T47D (cell line): Measurements from ENCODE around the gene LYPD6B.

Experiments
- DNase-seq, 2 experiments: peaks; one replicate each; pipeline versions ENCODE4 v3.0.0 to v3.0.0-alpha.2; 2011 to 2012; ENCODE audit warnings: low read depth in 1 of 2, low spot score in 1 of 2
- JUND ChIP-seq: IDR thresholded peaks from 2 replicates; pipeline ENCODE4 v1.6.1; 2012; ENCODE audit warnings: low read depth
- in situ Hi-C: cut with HindIII; loops from 2 replicates; pipeline ENCODE4 v1.10.0; 2016; ENCODE audit warnings: low sequenced_read_pairs, low pct_unique_long_range_greater_than_20kb

LYPD6B gene

GRCh38 chr2:149018981-149019380 lies 19.5 kb upstream of the LYPD6B start:
- in situ Hi-C loops, result no loop called here
- no peak for DNase-seq
- no peak for TF ChIP-seq JUND

GRCh38 chr2:149019768-149020167 lies 18.7 kb upstream of the LYPD6B start:
- TF ChIP-seq JUND, result no peak

GRCh38 chr2:149020432-149020851 lies 18.1 kb upstream of the LYPD6B start:
- in situ Hi-C loops, result no loop called here
- DNase-seq, result peak in 1 of 2 experiments; percentile 90
- TF ChIP-seq JUND, result peak; percentile 72; the same call in 1 of the 2 replicates

More at GRCh38 chr2:149019768-149020167, 18.7 kb upstream of the LYPD6B start:
- peak in 1 of 2 experiments; percentile 47 for DNase-seq
- in situ Hi-C loops, result no loop called here

DNA sequence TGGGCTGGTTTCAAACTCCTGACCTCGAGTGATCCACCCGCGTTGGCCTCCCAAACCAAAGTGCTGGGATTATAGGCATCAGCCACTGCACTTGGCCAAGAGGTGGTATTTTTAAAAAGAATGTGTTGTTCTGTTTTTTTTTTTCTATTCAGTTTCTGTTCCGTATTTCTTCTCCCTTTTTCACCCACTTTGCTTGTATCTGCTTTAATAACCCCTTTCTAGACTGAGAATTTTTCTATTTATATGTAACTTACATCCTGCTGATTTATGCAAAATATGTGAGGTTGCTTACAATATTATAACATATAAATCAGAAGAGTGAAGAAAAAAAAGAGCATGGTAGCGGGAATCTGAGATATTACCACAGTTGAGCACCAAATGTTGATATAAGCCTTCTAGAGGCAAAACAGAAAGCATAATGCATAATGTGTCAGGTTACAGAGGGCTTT lies 17.2 kb upstream of the LYPD6B start:
- TF ChIP-seq JUND, result no peak
- in situ Hi-C loops, result no loop called here
- DNase-seq, result no peak

GRCh38 chr2:149021761-149022160 lies 16.7 kb upstream of the LYPD6B start:
- no peak for TF ChIP-seq JUND
- in situ Hi-C loops, result no loop called here
- no peak for DNase-seq

DNA sequence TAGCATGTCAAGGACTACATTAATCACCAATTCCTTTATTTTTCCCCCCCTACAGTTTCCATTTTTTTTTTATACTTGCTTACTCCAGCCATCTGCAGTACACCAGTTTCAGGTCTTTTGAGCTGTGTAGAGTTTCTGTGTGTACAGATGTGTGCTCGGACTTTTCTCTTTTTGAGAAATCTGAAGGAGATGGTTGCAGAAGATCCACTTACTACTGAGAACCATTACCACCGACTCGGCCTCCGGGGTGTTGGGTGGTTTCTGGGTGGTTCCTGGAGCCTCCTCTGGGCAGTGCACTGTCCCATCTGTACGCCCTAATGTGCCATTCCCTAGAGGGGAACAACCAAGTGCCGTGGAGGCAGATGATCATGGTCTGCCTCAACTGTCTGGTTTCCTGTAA lies 15.4 kb upstream of the LYPD6B start:
- no peak for DNase-seq
- TF ChIP-seq JUND, result no peak
- in situ Hi-C loops, result no loop called here

DNA sequence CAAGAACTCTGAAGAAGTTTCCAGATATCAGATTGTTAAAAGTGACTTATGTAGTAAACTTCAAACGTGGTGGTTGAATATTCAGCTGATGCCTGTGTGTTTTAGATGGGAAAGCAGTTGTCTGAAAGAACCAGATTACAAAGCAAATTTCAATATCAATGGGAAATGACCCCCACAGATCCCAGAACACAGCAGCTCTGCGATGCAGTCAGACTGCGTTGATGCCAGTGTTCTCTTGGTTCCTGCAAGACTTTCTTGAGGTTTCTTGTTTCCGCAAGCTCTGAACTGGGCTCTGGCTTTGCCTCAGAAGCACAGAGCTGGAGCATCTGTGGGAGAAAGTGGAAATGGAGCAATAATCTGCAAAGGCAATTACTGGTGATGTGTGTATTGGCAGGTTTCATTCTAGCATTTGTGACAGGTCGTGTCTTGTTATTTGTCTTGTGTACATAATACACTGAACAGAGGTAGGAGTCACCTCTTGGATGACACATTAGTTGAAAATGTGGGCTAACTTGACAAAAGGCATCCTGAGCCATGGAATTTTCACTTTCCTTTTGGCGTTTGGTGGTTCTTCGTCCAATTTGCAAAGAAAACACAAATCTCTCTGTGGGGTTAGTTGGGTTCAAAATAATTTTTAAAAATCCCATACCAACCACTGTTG lies 10.8 kb upstream of the LYPD6B start:
- peak; percentile 81 for TF ChIP-seq JUND
- in situ Hi-C loops, result no loop called here
- peak in 1 of 2 experiments; percentile 86 for DNase-seq

GRCh38 chr2:149028377-149028776 lies 10.1 kb upstream of the LYPD6B start:
- no peak for TF ChIP-seq JUND
- DNase-seq, result no peak
- in situ Hi-C loops, result no loop called here

DNA sequence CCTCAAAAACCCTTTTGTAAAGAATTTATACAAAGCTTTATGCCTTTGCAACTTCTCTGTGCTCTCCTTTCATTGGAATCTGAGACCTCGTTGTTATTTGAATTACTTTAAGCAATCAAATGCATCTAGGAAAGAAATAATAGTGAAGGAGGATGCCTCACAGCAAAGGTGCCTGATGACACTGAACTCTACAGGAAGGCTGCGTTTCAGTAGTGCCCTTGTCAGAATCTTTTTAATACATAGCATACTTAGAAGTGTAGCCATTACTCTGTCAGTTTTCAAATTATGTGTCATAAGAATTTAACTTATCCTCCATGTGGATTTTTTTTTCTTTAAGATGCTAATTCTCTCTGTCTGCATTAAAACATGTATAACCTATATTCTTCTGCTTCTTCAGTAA lies 9.6 kb upstream of the LYPD6B start:
- in situ Hi-C loops, result no loop called here
- TF ChIP-seq JUND, result no peak
- DNase-seq, result no peak

DNA sequence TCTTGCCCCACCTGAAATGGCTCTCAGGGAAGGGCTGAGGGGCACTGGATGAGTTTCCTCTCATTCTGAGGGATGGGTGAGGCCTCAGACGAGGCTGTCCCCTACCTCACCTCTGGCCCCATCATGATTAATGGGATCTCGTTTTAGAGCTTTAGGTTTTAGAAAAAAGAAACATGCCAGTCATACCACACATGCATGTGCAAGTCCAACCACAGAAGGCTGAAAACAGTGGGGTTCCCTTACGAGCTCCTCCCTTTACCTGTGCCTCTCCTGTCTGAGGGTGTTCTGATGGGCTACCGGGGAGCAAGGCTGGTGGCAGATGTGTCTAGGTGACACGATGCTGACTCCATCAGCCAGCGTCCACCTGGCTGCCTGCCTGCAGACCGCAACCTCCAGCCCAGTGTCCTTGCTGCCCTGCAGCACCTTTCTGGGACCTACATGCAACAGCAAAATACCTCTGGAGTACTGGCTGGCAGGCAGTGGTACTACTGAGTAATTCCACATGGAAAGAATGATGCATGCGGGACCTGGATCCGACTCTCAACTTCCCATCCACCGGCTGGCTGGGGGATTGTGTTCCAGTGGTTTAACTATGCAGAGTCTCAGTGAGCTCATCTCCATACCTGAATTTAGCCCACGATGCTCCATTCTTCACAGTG lies 9.1 kb upstream of the LYPD6B start:
- in situ Hi-C loops, result no loop called here
- no peak for TF ChIP-seq JUND
- no peak for DNase-seq

DNA sequence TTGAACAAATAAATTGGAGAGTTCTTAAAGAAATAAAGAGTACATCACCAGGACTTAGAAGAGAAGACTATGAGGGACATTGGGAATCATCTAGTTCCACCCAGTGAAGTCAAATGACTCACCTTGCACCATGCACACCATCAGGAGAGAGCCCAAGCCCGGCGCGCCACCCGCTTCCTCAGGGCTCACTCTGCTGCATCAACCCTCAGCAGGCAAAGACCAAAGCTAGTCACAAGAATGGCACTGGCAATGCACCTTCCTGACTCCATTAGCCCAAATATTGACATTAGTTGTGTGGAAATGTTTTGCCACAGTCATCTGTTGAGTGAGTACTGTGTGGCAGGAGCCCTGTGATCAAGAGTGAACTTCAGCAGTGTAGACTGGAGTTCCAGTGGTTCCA lies 7.1 kb upstream of the LYPD6B start:
- no peak for DNase-seq
- no peak for TF ChIP-seq JUND
- in situ Hi-C loops, result no loop called here

DNA sequence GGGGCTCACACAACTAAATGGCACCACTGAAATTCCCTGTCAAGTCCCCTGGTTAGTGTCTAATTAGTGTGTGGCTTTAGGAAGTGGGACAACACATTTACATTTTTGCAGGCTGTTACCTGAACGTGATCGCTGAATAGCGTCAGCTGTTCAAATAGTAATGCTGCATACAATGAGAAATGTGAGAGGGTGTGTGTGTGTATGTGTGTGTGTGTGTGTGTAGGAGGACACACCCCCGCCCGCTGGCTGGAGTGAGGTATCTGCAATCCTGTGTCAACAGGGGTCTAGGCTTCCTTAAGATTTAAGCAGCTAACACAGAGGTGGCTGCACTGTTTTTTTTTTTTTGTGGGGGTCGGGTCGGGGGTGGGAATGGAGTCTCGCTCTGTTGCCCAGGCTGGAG lies 4.8 kb upstream of the LYPD6B start:
- no peak for DNase-seq
- TF ChIP-seq JUND, result no peak
- in situ Hi-C loops, result no loop called here

GRCh38 chr2:149034406-149034805 lies 4.1 kb upstream of the LYPD6B start:
- TF ChIP-seq JUND, result no peak
- in situ Hi-C loops, result no loop called here
- no peak for DNase-seq
